H1 (cell line): ENCODE measurements around the gene SLC17A4. TPM values are rescaled to one million over a fixed set of nuclear protein-coding genes. Genes with fewer than 3 reads are reported as not detected.

Experiments
- CTCF ChIA-PET: fragments of 300-600 bp; sonication (Branson Sonifier 250); formaldehyde crosslinking; loops from one replicate; lab custom pipeline; 2021; ENCODE audit not compliant: partially characterized antibody; lab: Charles Lee
- POLR2A ChIA-PET: fragments of 300-600 bp; sonication (Branson Sonifier 250); formaldehyde crosslinking; loops from one replicate; lab custom pipeline; 2021; ENCODE audit warnings: inconsistent platforms; ENCODE audit not compliant: partially characterized antibody; lab: Charles Lee
- DNase-seq, 2 experiments: peaks; one replicate each; pipeline versions ENCODE4 v3.0.0 to v3.0.0-alpha.2; 2010 to 2022; ENCODE audit warnings: low spot score in 2 of 2, low read depth in 1 of 2, mixed read lengths in 1 of 2
- FAIRE-seq: peaks from 2 replicates; lab custom pipeline; 2011; peaks lifted over from hg19 to GRCh38; lab: Jason Lieb, UNC
- H2AFZ ChIP-seq: 2 replicates; pipeline ENCODE4 v1.8.1; 2012; ENCODE audit warnings: low read length, inconsistent platforms
- H2AK5ac ChIP-seq: 2 replicates; pipeline ENCODE4 v1.6.1; 2013; ENCODE audit warnings: low read depth, low read length
- H2BK120ac ChIP-seq: replicated peaks from 2 replicates; pipeline ENCODE3; 2013; ENCODE audit warnings: low read depth, low read length, inconsistent platforms
- H2BK12ac ChIP-seq: 2 replicates; pipeline ENCODE4 v1.6.1; 2013; ENCODE audit warnings: low read depth, low read length
- H2BK15ac ChIP-seq: 2 replicates; pipeline ENCODE4 v1.6.1; 2013; ENCODE audit warnings: low read length
- H2BK20ac ChIP-seq: 2 replicates; pipeline ENCODE4 v1.6.1; 2013; ENCODE audit warnings: low read length
- H2BK5ac ChIP-seq: 2 replicates; pipeline ENCODE4 v1.6.1; 2013; ENCODE audit warnings: low read depth, low read length
- H3K14ac ChIP-seq: 2 replicates; pipeline ENCODE4 v1.6.1; 2013; ENCODE audit warnings: inconsistent platforms; ENCODE audit not compliant: insufficient read length
- H3K18ac ChIP-seq: 2 replicates; pipeline ENCODE4 v1.6.1; 2013; ENCODE audit warnings: low read length; ENCODE audit errors: extremely low read depth
- H3K23ac ChIP-seq: 2 replicates; pipeline ENCODE4 v1.6.1; 2013; ENCODE audit warnings: inconsistent platforms; ENCODE audit not compliant: insufficient read length
- H3K23me2 ChIP-seq: 2 replicates; pipeline ENCODE4 v1.6.1; 2013; ENCODE audit warnings: low read depth, low read length
- H3K27ac ChIP-seq: 2 replicates; pipeline ENCODE4 v1.6.1; 2011; ENCODE audit warnings: low read depth, low read length, inconsistent platforms
- H3K27me3 ChIP-seq, 4 experiments: replicated peaks in 1 of 4; 1 replicate in 1 of 4; 2 replicates in 3 of 4; pipeline versions ENCODE4 v1.6.1 to v1.8.1; 2011 to 2013; ENCODE audit warnings: low read length in 3 of 4, mild to moderate bottlenecking in 3 of 4, inconsistent platforms in 2 of 4, mixed read lengths in 2 of 4, moderate library complexity in 1 of 4; ENCODE audit not compliant: control insufficient read depth in 3 of 4, insufficient read depth in 3 of 4; ENCODE audit errors: extremely low read depth in 1 of 4
- H3K36me3 ChIP-seq, 4 experiments: 2 replicates each; pipeline versions ENCODE4 v1.6.1 to v1.8.1; 2011 to 2013; ENCODE audit warnings: mild to moderate bottlenecking in 4 of 4, low read length in 3 of 4, moderate library complexity in 2 of 4, control low read depth in 1 of 4, inconsistent platforms in 1 of 4; ENCODE audit not compliant: insufficient read depth in 4 of 4, control insufficient read depth in 2 of 4
- H3K4ac ChIP-seq: replicated peaks from 2 replicates; pipeline ENCODE3; 2013; ENCODE audit warnings: low read length, low read depth, mixed read lengths, inconsistent platforms; ENCODE audit not compliant: insufficient read length
- H3K4me1 ChIP-seq, 4 experiments: replicated peaks in 1 of 4; 1 replicate in 1 of 4; 2 replicates in 3 of 4; pipeline versions ENCODE4 v1.6.1 to v1.8.1; 2011 to 2013; ENCODE audit warnings: low read length in 3 of 4, inconsistent platforms in 2 of 4, mixed read lengths in 1 of 4; ENCODE audit not compliant: insufficient read depth in 4 of 4, control insufficient read depth in 3 of 4
- H3K4me2 ChIP-seq, 2 experiments: 2 replicates each; pipeline versions ENCODE4 v1.6.1 to v1.8.1; 2011 to 2013; ENCODE audit warnings: low read depth in 2 of 2, low read length in 2 of 2, control low read depth in 1 of 2, inconsistent platforms in 1 of 2, mild to moderate bottlenecking in 1 of 2; ENCODE audit not compliant: insufficient read depth in 1 of 2
- H3K4me3 ChIP-seq, 4 experiments: fragments of 200-600, 300-600 bp in 1 of 4; sonication (generic), shearing (Covaris generic), sonication (Bioruptor Twin) in 1 of 4; 2 replicates each; pipeline versions ENCODE4 v1.5.1 to v1.8.1; 2011 to 2016; ENCODE audit warnings: low read length in 4 of 4, low read depth in 3 of 4, control low read depth in 2 of 4, inconsistent platforms in 2 of 4, mild to moderate bottlenecking in 2 of 4, mixed read lengths in 1 of 4, moderate library complexity in 1 of 4; ENCODE audit not compliant: insufficient read depth in 2 of 4; ENCODE audit errors: extremely low read depth in 1 of 4
- H3K56ac ChIP-seq: replicated peaks from 2 replicates; pipeline ENCODE3; 2013; ENCODE audit warnings: low read depth, mild to moderate bottlenecking, mixed read lengths, low read length, inconsistent platforms; ENCODE audit not compliant: insufficient read length
- H3K79me1 ChIP-seq: 2 replicates; pipeline ENCODE4 v1.6.1; 2013; ENCODE audit warnings: low read depth, low read length, control low read depth
- H3K79me2 ChIP-seq, 2 experiments: 2 replicates each; pipeline versions ENCODE4 v1.6.1 to v1.8.1; 2012 to 2013; ENCODE audit warnings: low read length in 2 of 2, mild to moderate bottlenecking in 2 of 2, inconsistent platforms in 1 of 2; ENCODE audit not compliant: insufficient read depth in 2 of 2, control insufficient read depth in 1 of 2
- H3K9ac ChIP-seq, 4 experiments: replicated peaks in 1 of 4; 1 replicate in 1 of 4; 2 replicates in 3 of 4; pipeline versions ENCODE4 v1.6.1 to v1.8.1; 2011 to 2013; ENCODE audit warnings: low read depth in 3 of 4, low read length in 3 of 4, control low read depth in 2 of 4, mild to moderate bottlenecking in 2 of 4, moderate library complexity in 2 of 4, inconsistent platforms in 1 of 4; ENCODE audit errors: extremely low read depth in 1 of 4
- H3K9me3 ChIP-seq, 2 experiments: 2 replicates each; pipeline versions ENCODE4 v1.6.1 to v1.8.1; 2012 to 2013; ENCODE audit warnings: mild to moderate bottlenecking in 2 of 2, moderate library complexity in 2 of 2, control low read depth in 1 of 2, inconsistent platforms in 1 of 2, low read depth in 1 of 2, low read length in 1 of 2, mixed read lengths in 1 of 2; ENCODE audit not compliant: insufficient read depth in 2 of 2
- H4K20me1 ChIP-seq, 2 experiments: replicated peaks in 1 of 2; 2 replicates each; pipeline versions ENCODE3 to v1.8.1; 2011 to 2013; ENCODE audit warnings: inconsistent platforms in 2 of 2, low read length in 2 of 2, mild to moderate bottlenecking in 1 of 2; ENCODE audit not compliant: insufficient read depth in 2 of 2, control insufficient read depth in 1 of 2
- H4K5ac ChIP-seq: 2 replicates; pipeline ENCODE4 v1.6.1; 2013; ENCODE audit warnings: low read length, low read depth, mixed read lengths, inconsistent platforms; ENCODE audit not compliant: insufficient read length
- H4K8ac ChIP-seq: 2 replicates; pipeline ENCODE4 v1.8.0; 2013; ENCODE audit warnings: mild to moderate bottlenecking, moderate library complexity, low read length, inconsistent platforms; ENCODE audit not compliant: insufficient read depth; ENCODE audit errors: extremely low read depth
- H4K91ac ChIP-seq: replicated peaks from 2 replicates; pipeline ENCODE3; 2013; ENCODE audit warnings: low read length, mixed read lengths, inconsistent platforms; ENCODE audit not compliant: insufficient read length
- ATF3 ChIP-seq: IDR thresholded peaks from 2 replicates; pipeline ENCODE4 v1.6.1; 2011; ENCODE audit warnings: low read depth, mild to moderate bottlenecking, low read length; ENCODE audit not compliant: insufficient read depth
- CHD1 ChIP-seq: IDR thresholded peaks from 2 replicates; pipeline ENCODE4 v1.6.1; 2012; ENCODE audit warnings: low read depth, low read length, improper control_type of control experiment
- EP300 ChIP-seq, 2 experiments: IDR thresholded peaks; 1 replicate in 1 of 2; 2 replicates in 1 of 2; pipeline ENCODE4 v1.6.1; 2011 to 2012; ENCODE audit warnings: low read depth in 2 of 2, low read length in 2 of 2, mild to moderate bottlenecking in 2 of 2, borderline replicate concordance in 1 of 2, inconsistent platforms in 1 of 2, moderate library complexity in 1 of 2
- JUND ChIP-seq: IDR thresholded peaks from 2 replicates; pipeline ENCODE4 v1.6.1; 2011; ENCODE audit warnings: mild to moderate bottlenecking, improper control_type of control experiment, low read length
- NANOG ChIP-seq: IDR thresholded peaks from 2 replicates; pipeline ENCODE4 v1.6.1; 2011; ENCODE audit warnings: low read length, low read depth, mild to moderate bottlenecking, inconsistent platforms; ENCODE audit not compliant: insufficient read depth, poor library complexity, severe bottlenecking
- NRF1 ChIP-seq: IDR thresholded peaks from 2 replicates; pipeline ENCODE4 v1.6.1; 2011; ENCODE audit warnings: mild to moderate bottlenecking, low read depth, low read length, improper control_type of control experiment
- POLR2AphosphoS5 ChIP-seq: IDR thresholded peaks from 2 replicates; pipeline ENCODE4 v1.6.1; 2011; ENCODE audit warnings: low read depth, low read length
- RBBP5 ChIP-seq: IDR thresholded peaks from 2 replicates; pipeline ENCODE4 v1.7.1; 2012; ENCODE audit warnings: low read depth, mild to moderate bottlenecking, inconsistent platforms, low read length, moderate library complexity, borderline replicate concordance
- RNF2 ChIP-seq: fragments of 200-900, 300-1000 bp; sonication (generic); IDR thresholded peaks from 2 replicates; pipeline ENCODE4 v1.7.1; 2016; ENCODE audit warnings: borderline replicate concordance, low read depth, mild to moderate bottlenecking, antibody characterized with exemption, low read length; ENCODE audit not compliant: poor library complexity, severe bottlenecking; ENCODE audit errors: missing control alignments
- SAP30 ChIP-seq: fragments of 300-600 bp; sonication (generic); IDR thresholded peaks from 2 replicates; pipeline ENCODE4 v1.7.1; 2012; ENCODE audit warnings: low read length, moderate library complexity, mild to moderate bottlenecking, inconsistent platforms; ENCODE audit not compliant: insufficient read depth, insufficient replicate concordance
- SRF ChIP-seq: IDR thresholded peaks from 2 replicates; pipeline ENCODE4 v1.6.1; 2011; ENCODE audit warnings: mild to moderate bottlenecking, low read depth, low read length, moderate library complexity
- TAF1 ChIP-seq: IDR thresholded peaks from 2 replicates; pipeline ENCODE4 v1.6.1; 2011; ENCODE audit warnings: mild to moderate bottlenecking, low read depth, low read length
- ZNF274 ChIP-seq: IDR thresholded peaks from 2 replicates; pipeline ENCODE4 v1.7.0; 2012; ENCODE audit warnings: low read length, borderline replicate concordance; ENCODE audit errors: extremely low read depth
- WGBS, 2 experiments: shearing (Covaris generic) in 1 of 2; methylation state at CpG; one replicate each; pipeline versions ENCODE4 v1.1.6 to v1.1.7; 2013 to 2015; ENCODE audit warnings: low lambda C conversion rate in 2 of 2, mixed read lengths in 2 of 2, inconsistent platforms in 1 of 2, low coverage in 1 of 2, missing lambda C conversion rate in 1 of 2; ENCODE audit not compliant: insufficient replicate concordance in 2 of 2, insufficient coverage in 1 of 2, insufficient read length in 1 of 2; ENCODE audit errors: extremely low coverage in 1 of 2, missing lambda C conversion rate in 1 of 2; 5-methylcytosine and 5-hydroxymethylcytosine counted together
- polyA plus RNA-seq, 7 experiments: library from polyadenylated mRNA; depleted of rRNA in 3 of 7; stranded (reverse) in 5 of 7; unstranded in 2 of 7; fragments of >200 nt in 5 of 7; fragments of 200-250 nt in 2 of 7; gene quantifications; 1 replicate in 5 of 7; 2 replicates in 1 of 7; 4 replicates in 1 of 7; pipeline versions ENCODE4 v1.2.1 to v1.2.3, GENCODE V29; 2011 to 2013; ENCODE audit warnings: missing spikeins in 2 of 7, mixed read lengths in 2 of 7
- total RNA-seq: library from RNA; stranded (reverse); fragmentation: NEBNext Ultra II Directional; extraction: Animal tissue kit (Norgen Biotek cat#: 25700); gene quantifications from 2 replicates; pipeline ENCODE4 v1.2.1, GENCODE V29; 2021

Gene SLC17A4
- total and polyA plus RNA-seq, 2 of the 8 experiments (the other 6 are each of a cell fraction or from before 2014, with no cell fraction given) = not detected

- CTCF ChIA-PET = interaction anchor here (0.6 to 4.8 kb wide), 11 partner anchors 10 to 272 kb away, joined by 3 to 36 read pairs (median 4); no protein-coding TSS in a partner anchor
- H2BK20ac ChIP-seq = no peak overlapping the region
- H2BK5ac ChIP-seq = no peak overlapping the region
- no peak overlapping the region for H4K8ac ChIP-seq
- H3K4me2 ChIP-seq = no peak overlapping the region
- no peak overlapping the region for H4K5ac ChIP-seq
- H2AK5ac ChIP-seq = no peak overlapping the region
- H3K18ac ChIP-seq = no peak overlapping the region
- H3K9me3 ChIP-seq = no peaks in the 10 kb centered on the region
- H3K27me3 ChIP-seq = no peaks in the 10 kb centered on the region
- no peaks in the 10 kb centered on the region for H3K4me1 ChIP-seq
- DNase-seq (no peak), FAIRE-seq (no peak)
- no peak overlapping the region for H2BK15ac ChIP-seq
- H3K4me3 ChIP-seq = no peak overlapping the region
- no peak overlapping the region for H2BK120ac ChIP-seq
- H2BK12ac ChIP-seq = no peak overlapping the region
- no peak overlapping the region for H3K4ac ChIP-seq
- no peak overlapping the region for H3K27ac ChIP-seq
- no peaks in the 10 kb centered on the region for H3K23me2 ChIP-seq
- no peak overlapping the region for H3K23ac ChIP-seq
- no peak overlapping the region for H3K56ac ChIP-seq
- H4K91ac ChIP-seq = no peak overlapping the region
- no peaks in the 10 kb centered on the region for H3K79me2 ChIP-seq
- no peaks in the 10 kb centered on the region for H4K20me1 ChIP-seq
- POLR2A ChIA-PET = no interaction called here
- H3K9ac ChIP-seq = no peak overlapping the region
- H2AFZ ChIP-seq = no peak overlapping the region
- 92% methylated on average over 3 of the region's 3 CpGs; no CpG with 5 or more reads in 1 of the 2 experiments for WGBS, 2 experiments
- H3K79me1 ChIP-seq = no peaks in the 10 kb centered on the region
- H3K36me3 ChIP-seq = no peaks in the 10 kb centered on the region
- H3K14ac ChIP-seq = no peak overlapping the region
- TF ChIP-seq RNF2 (no peak), JUND (no peak), ATF3 (no peak), EP300 (IDR thresholded peaks at IDR 0.05; ENCODE audit: borderline replicate concordance in 1 of 2, low read depth in 2 of 2, low read length in 2 of 2) (no peak), RBBP5 (no peak), SAP30 (no peak), TAF1 (no peak), CHD1 (no peak), ZNF274 (no peak), NRF1 (no peak), POLR2AphosphoS5 (no peak), NANOG (no peak), SRF (no peak)
These were observed 23.6 kb upstream of the SLC17A4 start for GRCh38 chr6:25730907-25731306.
